GM12891 (cell line): ENCODE data around the gene LATS1. TPM values are rescaled to one million over a fixed set of nuclear protein-coding genes. Genes with fewer than 3 reads are reported as not detected.
A peak's percentile ranks its signal among the peaks of the same experiment; 100 is the strongest.
"Not testable (repeated sequence)": the region's sequence is repeated elsewhere in the genome, so short reads cannot be mapped to it uniquely, and the experiment has no call there.

Source experiments
- DNase-seq: peaks from one replicate; pipeline ENCODE4 v3.0.0; 2011; ENCODE audit warnings: low spot score; ENCODE audit not compliant: insufficient read length
- FAIRE-seq: peaks from 2 replicates; lab custom pipeline; 2011; peaks lifted over from hg19 to GRCh38; lab: Jason Lieb, UNC
- PAX5 ChIP-seq: IDR thresholded peaks from 2 replicates; pipeline ENCODE4 v1.6.1; 2011; ENCODE audit warnings: low read length, moderate library complexity, mild to moderate bottlenecking; ENCODE audit not compliant: insufficient read depth, severe bottlenecking
- POLR2A ChIP-seq: IDR thresholded peaks from 2 replicates; pipeline ENCODE4 v1.6.1; 2011; ENCODE audit warnings: low read depth, low read length, control low read depth
- POLR2AphosphoS5 ChIP-seq: IDR thresholded peaks from 2 replicates; pipeline ENCODE4 v1.6.1; 2011; ENCODE audit warnings: low read depth, low read length, control low read depth
- POU2F2 ChIP-seq: IDR thresholded peaks from 2 replicates; pipeline ENCODE4 v1.6.1; 2011; ENCODE audit warnings: low read depth, mild to moderate bottlenecking, control low read depth, low read length, moderate library complexity
- SPI1 ChIP-seq: IDR thresholded peaks from 2 replicates; pipeline ENCODE4 v1.6.1; 2011; ENCODE audit warnings: low read depth, low read length, control low read depth
- TAF1 ChIP-seq: IDR thresholded peaks from 2 replicates; pipeline ENCODE4 v1.6.1; 2011; ENCODE audit warnings: low read depth, low read length, control low read depth
- polyA plus RNA-seq: library from polyadenylated mRNA; unstranded; fragments of >200 nt; gene quantifications from one replicate; pipeline ENCODE4 v1.2.1, GENCODE V29; 2012; ENCODE audit warnings: low read depth, missing spikeins, inconsistent platforms; ENCODE audit not compliant: missing spikeins

LATS1 gene
- 5.7 TPM for polyA plus RNA-seq

- peak; percentile 69 for FAIRE-seq
- DNase-seq, result peak; percentile 86
- TF ChIP-seq POU2F2 (peak; percentile 71), TAF1 (peak; percentile 91), POLR2AphosphoS5 (peak; percentile 89), POLR2A (peak; percentile 96), PAX5 (peak; percentile 85), SPI1 (no peak)
Measured at GRCh38 chr6:149717588-149718458, at the start of gene LATS1. Gene LATS1 (minus strand): TSS chr6:149718101. CDS start chr6:149702126, 15,975 bp downstream.

- TF ChIP-seq PAX5 (no peak), POU2F2 (no peak), TAF1 (no peak), SPI1 (no peak), POLR2AphosphoS5 (no peak), POLR2A (no peak)
- FAIRE-seq, result no peak
Measured at GRCh38 chr6:149766156-149766769, 48.4 kb upstream of the LATS1 start.

DNA sequence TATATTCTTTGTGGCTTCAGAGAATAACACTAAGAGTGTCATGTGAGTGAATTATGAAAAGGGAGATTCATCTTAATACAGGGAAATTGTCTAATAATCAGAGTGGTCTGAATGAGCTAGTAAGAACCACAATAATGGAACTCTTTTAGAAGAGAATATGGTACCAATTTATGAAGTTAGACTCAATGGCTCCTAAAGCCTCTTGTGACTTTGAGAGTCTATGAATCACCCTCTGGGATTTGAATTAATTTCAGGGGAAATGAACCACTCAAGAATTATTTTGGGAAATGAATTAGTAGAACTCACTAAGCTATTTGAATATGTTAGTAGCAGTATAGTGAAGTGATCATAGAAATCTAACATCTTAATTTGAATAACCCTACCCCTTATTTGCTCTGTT is 46.0 kb upstream of the LATS1 start:
- DNase-seq, result no peak
- FAIRE-seq, result no peak

More at GRCh38 chr6:149766156-149766769, 48.4 kb upstream of the LATS1 start:
- no peak for DNase-seq

GRCh38 chr6:149761438-149761837 is 43.5 kb upstream of the LATS1 start:
- DNase-seq (no peak), FAIRE-seq (peak; percentile 72)
- no peak for TF ChIP-seq TAF1
- no peak for TF ChIP-seq POLR2A
- no peak for TF ChIP-seq SPI1
- TF ChIP-seq POU2F2, result no peak
- TF ChIP-seq PAX5, result no peak
- TF ChIP-seq POLR2AphosphoS5, result no peak

More for the DNA sequence above, 46.0 kb upstream of the LATS1 start:
- TF ChIP-seq POLR2A (no peak), SPI1 (no peak), POU2F2 (no peak), POLR2AphosphoS5 (no peak), PAX5 (no peak), TAF1 (no peak)

- TF ChIP-seq POU2F2 (no peak), TAF1 (no peak)
- FAIRE-seq, result no peak
Measured at GRCh38 chr6:149756261-149756636, 38.3 kb upstream of the LATS1 start.

GRCh38 chr6:149755300-149756260 is 37.7 kb upstream of the LATS1 start:
- no peak for DNase-seq
- peak; percentile 26 for FAIRE-seq
- TF ChIP-seq POU2F2, result no peak
- peak; percentile 87 for TF ChIP-seq PAX5

More at GRCh38 chr6:149756261-149756636, 38.3 kb upstream of the LATS1 start:
- no peak for DNase-seq

DNA sequence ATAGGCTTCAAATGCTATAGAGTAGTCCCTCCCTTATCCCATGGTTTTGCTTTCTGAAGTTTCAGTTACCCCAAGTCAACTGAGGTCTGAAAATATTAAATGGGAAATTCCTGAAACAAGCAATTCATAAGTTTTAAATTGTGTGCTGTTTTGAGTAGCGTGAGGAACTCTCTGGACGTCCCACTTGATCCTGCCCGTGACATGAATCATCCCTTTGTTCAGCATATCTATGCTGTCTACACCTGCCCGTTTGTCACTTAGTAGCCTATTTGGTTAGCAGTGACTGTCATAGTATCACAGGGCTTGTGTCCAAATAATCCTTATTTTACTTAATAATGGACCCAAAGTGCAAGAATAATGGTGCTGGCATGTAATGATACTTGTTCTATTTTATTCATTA is 36.6 kb upstream of the LATS1 start:
- TF ChIP-seq POLR2A, result no peak
- TF ChIP-seq TAF1, result no peak
- no peak for TF ChIP-seq POLR2AphosphoS5
- no peak for TF ChIP-seq POU2F2
- no peak for TF ChIP-seq PAX5
- TF ChIP-seq SPI1, result no peak
- no peak for FAIRE-seq
- no peak for DNase-seq

- DNase-seq, FAIRE-seq: not testable (repeated sequence)
Measured at GRCh38 chr6:149753374-149753637, 35.4 kb upstream of the LATS1 start.

GRCh38 chr6:149752600-149753373 is 34.9 kb upstream of the LATS1 start:
- no peak for FAIRE-seq
- DNase-seq, result no peak
- TF ChIP-seq TAF1, result no peak

DNA sequence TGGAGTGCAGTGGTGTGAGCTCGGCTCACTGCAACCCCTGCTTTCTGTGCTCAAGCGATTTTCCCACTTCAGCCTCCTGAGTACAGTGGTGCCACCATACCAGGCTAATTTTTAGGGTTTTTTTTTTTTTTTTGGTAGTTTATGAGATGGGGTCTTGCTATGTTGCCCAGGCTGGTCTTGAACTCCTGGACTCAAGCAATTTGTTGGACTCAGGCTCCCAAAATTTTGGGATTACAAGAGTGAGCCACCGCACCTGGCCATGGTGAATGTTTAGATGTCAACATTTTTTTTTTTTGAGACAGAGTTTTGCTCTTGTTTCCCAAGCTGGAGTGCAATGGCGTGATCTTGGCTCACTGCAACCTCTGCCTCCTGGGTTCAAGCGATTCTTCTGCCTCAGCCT is 34.0 kb upstream of the LATS1 start:
- FAIRE-seq, DNase-seq: not testable (repeated sequence)
